Activated CD8-positive, alpha-beta memory T cell treated with anti-CD3 and anti-CD28 coated beads for 24 hours (primary cell): ENCODE measurements around the gene PLK5.
"Not testable (repeated sequence)": the region's sequence is repeated elsewhere in the genome, so short reads cannot be mapped to it uniquely, and the experiment has no call there.

Experiments
- DNase-seq: peaks from one replicate; pipeline ENCODE4 v3.0.0-alpha.2; 2020

PLK5 gene

GRCh38 chr19:1526979-1527649 is 3.2 kb downstream of the PLK5 start:
- DNase-seq = no peak

GRCh38 chr19:1527650-1528309 is 3.9 kb downstream of the PLK5 start:
- no peak for DNase-seq

GRCh38 chr19:1528596-1529429 is 4.9 kb downstream of the PLK5 start:
- DNase-seq = no peak

- no peak for DNase-seq
Observed at GRCh38 chr19:1529430-1529816, 5.5 kb downstream of the PLK5 start.

GRCh38 chr19:1530856-1531255 is 7.0 kb downstream of the PLK5 start:
- DNase-seq = not testable (repeated sequence)

- no peak for DNase-seq
Observed at GRCh38 chr19:1531587-1531986, 7.7 kb downstream of the PLK5 start.

GRCh38 chr19:1532003-1532402 is 8.1 kb downstream of the PLK5 start:
- no peak for DNase-seq

GRCh38 chr19:1533510-1534150 is 9.8 kb downstream of the PLK5 start:
- no peak for DNase-seq

GRCh38 chr19:1534972-1535371 is 11.1 kb downstream of the PLK5 start:
- no peak for DNase-seq

- not testable (repeated sequence) for DNase-seq
Observed at GRCh38 chr19:1535699-1536098, 11.8 kb downstream of the PLK5 start.

- no peak for DNase-seq
Observed at GRCh38 chr19:1538978-1539377, 15.1 kb downstream of the PLK5 start.

- not testable (repeated sequence) for DNase-seq
Observed at GRCh38 chr19:1539749-1540148, 15.9 kb downstream of the PLK5 start.

GRCh38 chr19:1540365-1540925 is 16.6 kb downstream of the PLK5 start:
- DNase-seq = no peak

- no peak for DNase-seq
Observed at GRCh38 chr19:1549332-1549945, 25.6 kb downstream of the PLK5 start.

- no peak for DNase-seq
Observed at GRCh38 chr19:1551068-1552040, 27.5 kb downstream of the PLK5 start.

GRCh38 chr19:1553415-1553814 is 29.5 kb downstream of the PLK5 start:
- DNase-seq = no peak

GRCh38 chr19:1554968-1555367 is 31.1 kb downstream of the PLK5 start:
- no peak for DNase-seq

GRCh38 chr19:1555487-1556389 is 31.9 kb downstream of the PLK5 start:
- DNase-seq = no peak

GRCh38 chr19:1556390-1557070 is 32.7 kb downstream of the PLK5 start:
- no peak for DNase-seq

GRCh38 chr19:1558552-1558951 is 34.7 kb downstream of the PLK5 start:
- no peak for DNase-seq
